Stimulated activated CD8-positive, alpha-beta memory T cell treated with anti-CD3 and anti-CD28 coated beads, Interleukin-2, amount 100 ng/mL, for 1 hour (primary cell): ENCODE measurements around the gene LENG1.
"Not testable (repeated sequence)": the region's sequence is repeated elsewhere in the genome, so short reads cannot be mapped to it uniquely, and the experiment has no call there.

Source experiments
- DNase-seq, 2 donors: peaks; one replicate each; pipeline ENCODE4 v3.0.0-alpha.2; 2020; ENCODE audit warnings: low read depth in 2 of 2

The LENG1 gene

DNA sequence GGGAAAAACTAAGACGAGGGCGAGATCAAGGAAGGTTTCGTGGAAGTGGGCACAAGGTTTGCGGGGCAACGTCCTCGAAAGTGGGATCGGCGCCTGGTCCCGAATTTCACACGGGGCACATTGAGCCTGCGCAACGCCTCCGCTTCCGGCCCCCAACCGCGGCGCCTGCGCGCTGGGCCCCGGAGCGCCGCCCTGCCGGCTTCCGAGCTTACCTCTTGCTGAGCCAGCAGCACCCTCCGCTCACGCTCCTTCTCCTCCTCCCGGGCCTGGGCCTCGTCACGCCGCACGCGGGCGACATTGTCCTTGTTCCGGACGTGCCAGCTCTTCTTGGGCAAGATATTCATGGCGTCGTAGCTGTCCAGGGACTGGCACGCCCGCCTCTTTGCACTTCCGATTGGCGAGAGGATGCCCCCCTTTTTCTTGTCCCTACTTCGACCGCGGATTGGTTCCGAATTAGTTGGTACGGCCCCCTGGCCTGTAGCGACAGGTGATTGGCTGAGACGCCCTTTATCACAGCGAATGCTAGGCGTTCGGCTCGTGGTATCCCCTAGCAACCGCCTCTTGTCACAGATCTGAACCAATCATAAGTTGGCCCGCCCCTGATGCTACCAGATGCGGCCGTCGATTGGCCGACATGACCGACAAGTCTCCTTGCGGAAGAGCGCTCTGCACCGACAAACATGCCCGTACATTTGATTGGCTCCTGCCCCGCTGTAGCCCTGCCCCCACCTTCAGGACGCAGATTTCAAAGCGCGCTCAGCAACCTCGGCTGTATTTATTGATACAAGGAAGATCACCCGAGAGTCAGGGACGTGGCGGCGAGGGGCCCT, at the start of gene LENG1:
TSS of gene LENG1 (minus strand) at position 370 of the 830 bp plus-strand sequence. CDS start at position 344, 26 bp downstream.
- DNase-seq, result peak; percentile 95 to 97

DNA sequence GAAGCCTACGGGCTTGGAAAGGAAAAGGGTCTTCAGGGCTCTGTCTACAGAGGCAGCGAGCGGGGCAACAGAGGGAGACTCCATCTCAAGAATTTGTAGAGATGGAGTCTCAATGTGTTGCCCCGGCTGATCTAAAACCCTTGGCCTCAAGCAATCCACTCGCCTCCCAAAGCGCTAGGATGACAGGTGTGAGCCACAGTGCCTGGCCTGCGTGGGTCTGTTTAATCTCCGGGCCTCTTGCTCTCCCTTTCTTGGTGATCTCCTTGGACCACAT, 49.2 kb upstream of the LENG1 start:
- DNase-seq, result no peak

DNA sequence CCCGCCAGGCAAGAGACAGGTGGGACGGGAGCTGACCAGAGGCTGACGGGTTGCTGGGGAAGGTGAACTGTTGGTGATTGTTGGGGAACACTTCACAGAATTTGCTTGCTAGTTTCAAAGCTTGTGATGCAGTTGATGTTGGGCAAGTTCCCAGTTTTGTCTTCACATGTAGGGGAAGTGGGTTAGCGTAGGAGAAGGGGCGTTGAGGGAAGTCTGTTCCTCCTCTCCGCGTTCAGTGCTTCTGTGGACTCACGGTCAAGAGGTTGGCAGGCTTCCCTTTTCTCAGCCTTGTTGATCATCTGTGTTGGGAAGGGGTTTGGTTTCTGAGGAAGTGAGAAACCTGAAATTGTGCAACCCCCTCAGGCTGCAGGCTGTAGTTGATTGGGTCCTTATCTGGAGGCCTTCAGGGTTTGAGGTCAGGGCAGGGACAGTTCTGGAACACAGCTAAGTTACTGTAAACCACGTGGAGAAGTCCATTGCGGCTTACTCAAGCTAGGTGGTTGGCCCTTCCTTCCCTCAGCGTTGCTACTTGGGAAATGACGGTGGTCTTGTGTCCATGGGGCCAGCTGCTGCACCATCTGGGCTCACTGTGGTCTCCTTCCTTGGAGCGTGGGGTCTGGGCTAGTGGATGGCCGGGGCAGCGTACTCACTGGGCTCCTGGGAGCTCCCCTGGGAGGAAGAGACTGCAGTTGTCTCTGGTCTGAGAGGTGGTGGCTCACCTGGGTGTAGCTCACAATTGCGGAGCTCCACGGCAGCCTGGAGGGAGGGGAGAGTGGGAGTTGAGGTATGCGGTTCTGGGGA, 48.7 kb upstream of the LENG1 start:
- no peak for DNase-seq

DNA sequence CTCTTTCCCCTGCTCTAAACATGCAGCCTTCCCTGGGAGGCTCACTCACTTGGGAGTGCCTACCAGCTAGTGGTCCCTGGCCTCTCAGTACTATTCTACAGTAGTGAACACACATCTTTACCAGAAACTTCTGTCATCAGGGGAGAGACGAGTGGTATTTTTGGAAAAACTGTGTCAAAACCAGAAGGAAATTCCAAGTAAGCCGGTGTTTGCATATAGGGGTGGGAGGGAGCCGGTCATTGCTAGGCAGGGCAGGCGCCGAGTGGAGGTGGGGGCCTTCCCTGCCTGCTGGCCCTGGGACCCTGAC, 48.1 kb upstream of the LENG1 start:
- DNase-seq, result no peak

- DNase-seq, result not testable (repeated sequence)
These were observed 47.7 kb upstream of the LENG1 start for GRCh38 chr19:54207193-54207592.

DNA sequence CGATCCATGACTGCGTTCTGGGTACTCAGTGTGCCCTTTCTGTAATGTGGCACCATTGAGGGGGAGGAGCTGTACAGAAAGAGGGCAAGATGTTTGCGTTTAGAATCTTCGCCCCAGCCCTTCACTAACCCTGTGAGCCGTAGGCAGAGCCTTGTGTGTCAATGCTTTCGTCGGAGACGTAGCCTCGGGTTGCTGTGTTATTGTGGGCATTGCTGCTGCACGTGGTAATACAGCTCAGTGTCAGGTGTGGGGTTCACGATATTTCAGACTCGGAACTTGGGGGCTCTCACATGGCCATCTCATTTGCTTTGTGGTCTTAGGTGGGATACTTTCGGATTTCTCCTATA, 47.3 kb upstream of the LENG1 start:
- no peak for DNase-seq

DNA sequence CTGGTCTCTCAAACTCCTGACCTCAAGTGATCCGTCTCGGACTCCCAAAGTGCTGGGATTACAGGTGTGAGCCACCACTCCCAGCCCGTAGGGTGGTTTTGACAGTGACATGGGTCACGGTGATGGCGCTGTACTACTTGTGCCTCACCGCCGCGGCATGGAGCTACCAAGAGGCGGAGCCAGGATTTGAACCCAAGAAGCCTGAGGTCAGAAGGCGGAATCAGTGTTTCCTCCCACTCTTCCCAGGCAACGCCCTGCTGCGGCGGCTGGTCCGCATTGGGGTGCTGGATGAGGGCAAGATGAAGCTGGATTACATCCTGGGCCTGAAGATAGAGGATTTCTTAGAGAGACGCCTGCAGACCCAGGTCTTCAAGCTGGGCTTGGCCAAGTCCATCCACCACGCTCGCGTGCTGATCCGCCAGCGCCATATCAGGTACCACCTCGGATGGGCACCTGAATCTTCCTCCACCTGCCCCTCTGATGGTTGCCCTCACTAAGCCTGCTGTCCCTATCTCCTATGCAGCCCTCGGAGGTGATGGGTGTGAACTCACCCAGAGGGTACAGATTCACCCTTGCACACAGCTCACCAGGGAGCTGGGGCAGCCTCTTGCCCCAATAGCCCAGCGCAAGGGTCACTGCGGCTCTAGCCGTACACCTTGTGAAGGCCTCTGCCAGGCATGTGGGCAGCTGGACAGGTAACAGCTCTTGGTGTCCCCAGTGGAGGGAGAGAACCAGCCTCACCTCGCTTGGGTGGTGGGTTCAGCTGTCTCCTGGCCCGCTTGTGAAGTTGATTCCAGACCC, 46.7 kb upstream of the LENG1 start:
- no peak for DNase-seq

DNA sequence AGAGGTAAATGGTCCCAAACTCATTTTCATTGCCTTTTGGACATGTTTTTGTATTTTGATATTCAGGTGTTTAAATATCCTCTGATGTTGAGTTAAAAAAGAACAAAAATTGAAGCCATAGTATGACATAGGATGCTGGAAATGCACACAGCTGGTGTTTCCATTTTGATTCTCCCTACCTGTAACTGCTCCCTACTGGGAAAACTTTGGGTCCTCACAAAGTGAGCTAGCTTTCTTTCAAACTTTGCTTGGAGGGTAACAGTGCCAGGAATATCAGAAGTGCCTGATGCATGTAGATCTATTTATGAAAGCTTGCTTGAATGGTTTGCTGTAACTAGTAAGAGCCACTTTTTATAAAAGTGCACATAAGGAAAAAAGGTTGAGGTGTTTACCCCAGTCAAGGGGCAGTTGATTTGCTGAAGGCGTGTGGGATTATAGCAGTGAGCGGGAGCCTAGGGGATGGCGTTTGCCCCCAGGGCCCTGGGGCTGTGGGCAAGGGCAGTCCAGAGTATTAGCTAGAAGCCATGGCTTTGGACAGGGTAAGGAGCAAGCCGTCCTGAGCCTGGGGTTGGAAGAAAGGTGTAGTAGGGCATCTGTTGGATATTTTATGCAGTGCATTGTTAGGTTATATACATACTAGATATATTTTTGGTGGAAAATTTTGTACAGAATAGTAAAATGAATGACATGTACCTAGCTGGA, 45.4 kb upstream of the LENG1 start:
- no peak for DNase-seq

DNA sequence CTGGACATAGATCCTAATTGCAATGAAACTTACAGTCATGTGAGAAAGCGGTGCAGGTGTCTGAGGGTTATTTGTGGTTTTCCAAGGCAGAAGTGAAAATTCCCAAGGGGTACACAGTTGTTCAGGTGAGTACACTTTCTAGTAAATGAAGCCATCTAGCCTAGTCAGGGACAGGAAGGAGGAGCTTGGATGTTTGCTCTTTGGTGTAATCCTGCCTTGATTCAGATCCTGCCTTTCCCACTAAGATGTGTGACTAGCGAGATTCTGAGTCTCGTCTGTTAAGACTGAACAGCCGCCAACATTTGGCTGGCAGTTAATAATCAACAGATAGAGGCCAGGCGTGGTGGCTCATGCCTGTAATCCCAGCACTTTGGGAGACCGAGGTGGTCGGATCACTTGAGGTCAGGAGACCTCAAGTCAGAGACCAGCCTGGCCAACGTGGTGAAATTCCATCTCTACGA, 43.7 kb upstream of the LENG1 start:
- no peak for DNase-seq

DNA sequence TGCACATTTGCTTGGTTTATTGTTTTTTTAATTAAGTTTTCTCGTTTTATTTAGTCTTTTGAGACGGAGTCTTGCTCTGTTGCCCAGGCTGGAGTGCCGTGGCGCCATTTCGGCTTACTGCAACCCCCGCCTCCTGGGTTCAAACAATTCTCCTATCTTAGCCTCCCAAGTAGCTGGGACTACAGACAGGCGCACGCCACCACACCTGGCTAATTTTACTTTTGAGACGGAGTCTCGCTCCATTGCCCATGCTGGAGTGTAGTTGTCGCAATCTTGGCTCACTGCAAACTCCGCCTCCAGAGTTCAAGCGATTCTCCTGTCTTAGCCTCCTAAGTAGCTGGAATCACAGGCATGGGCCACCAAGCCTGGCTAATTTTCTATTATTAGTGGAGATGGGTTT, 42.5 kb upstream of the LENG1 start:
- no peak for DNase-seq

- no peak for DNase-seq
These were observed 41.7 kb upstream of the LENG1 start for GRCh38 chr19:54201172-54201701.

DNA sequence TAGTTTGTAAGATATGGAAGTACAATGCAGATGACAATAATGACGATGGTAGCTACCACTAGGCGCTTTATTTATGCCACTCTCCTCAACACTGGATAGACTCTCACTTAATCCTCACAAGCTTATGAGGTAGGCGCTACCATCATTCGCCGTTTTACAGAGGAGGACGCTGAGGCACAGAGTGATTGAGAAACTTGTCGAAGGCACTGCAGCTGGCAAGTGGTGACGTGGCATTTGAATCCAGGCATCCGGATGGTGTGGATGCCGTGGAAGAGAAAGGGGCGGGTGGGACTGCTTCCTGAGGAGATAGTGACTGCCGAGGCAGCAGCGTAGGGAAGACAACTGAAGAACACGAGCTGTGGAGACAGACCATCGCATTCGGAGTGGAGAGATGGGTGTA, 39.9 kb upstream of the LENG1 start:
- no peak for DNase-seq

GRCh38 chr19:54197121-54197520, 37.6 kb upstream of the LENG1 start:
- DNase-seq, result no peak

DNA sequence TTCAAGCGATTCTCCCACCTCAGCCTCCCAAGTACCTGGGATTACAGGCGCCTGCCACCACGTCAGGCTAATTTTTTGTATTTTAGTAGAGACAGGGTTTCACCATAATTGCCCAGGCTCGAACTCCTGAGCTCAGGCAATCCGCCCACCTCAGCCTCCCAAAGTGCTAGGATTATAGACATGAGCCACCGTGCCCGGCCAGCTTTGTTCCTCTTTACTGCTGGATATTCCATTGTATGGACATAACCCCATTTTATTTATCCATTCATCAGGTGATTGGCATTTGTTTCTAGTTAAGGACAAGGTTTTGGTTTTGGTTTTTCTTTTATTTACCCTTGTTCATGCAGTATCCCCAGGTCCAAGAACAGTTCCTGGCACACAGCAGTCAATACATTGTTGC, 37.0 kb upstream of the LENG1 start:
- no peak for DNase-seq

- not testable (repeated sequence) for DNase-seq
These were observed 34.9 kb upstream of the LENG1 start for GRCh38 chr19:54194463-54194862.

GRCh38 chr19:54193011-54193410, 33.5 kb upstream of the LENG1 start:
- no peak for DNase-seq

DNA sequence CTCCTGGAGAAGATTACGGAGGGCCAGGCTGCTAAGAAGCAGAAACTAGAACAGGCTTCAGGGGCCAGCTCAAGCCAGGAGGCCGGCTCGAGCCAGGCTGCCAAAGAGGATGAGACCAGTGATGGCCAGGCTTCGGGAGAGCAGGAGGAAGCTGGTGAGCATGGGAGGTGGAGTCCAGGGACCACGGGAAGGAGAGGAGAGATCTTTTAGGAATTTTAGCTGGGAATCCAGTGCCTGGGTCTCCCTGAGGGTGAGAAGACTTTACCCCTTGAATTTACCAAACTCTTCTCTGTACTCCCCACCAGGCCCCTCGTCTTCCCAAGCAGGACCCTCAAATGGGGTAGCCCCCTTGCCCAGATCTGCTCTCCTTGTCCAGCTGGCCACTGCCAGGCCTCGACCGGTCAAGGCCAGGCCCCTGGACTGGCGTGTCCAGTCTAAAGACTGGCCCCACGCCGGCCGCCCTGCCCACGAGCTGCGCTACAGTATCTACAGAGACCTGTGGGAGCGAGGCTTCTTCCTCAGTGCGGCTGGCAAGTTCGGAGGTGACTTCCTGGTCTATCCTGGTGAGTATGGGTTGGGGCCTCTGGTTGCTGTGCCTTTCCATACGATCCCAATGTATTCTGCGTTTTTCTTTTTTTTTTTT, 32.4 kb upstream of the LENG1 start:
- no peak for DNase-seq

GRCh38 chr19:54191011-54191810, 31.7 kb upstream of the LENG1 start, which contains the start of gene TSEN34:
TSEN34 (plus strand) TSS chr19:54191308; CDS start chr19:54191365, 57 bp downstream.
- DNase-seq, result peak; percentile 69 to 81

GRCh38 chr19:54190503-54191010, 31.0 kb upstream of the LENG1 start:
- DNase-seq, result peak; percentile 99 to 100
